ENCODE data around the gene PARP3. TPM values are rescaled to one million over a fixed set of nuclear protein-coding genes. Genes with fewer than 3 reads are reported as not detected.

The PARP3 gene
- total RNA-seq, 1 donor from 2014 or later: 4.8 TPM

GRCh38 chr3:51894939-51895338 is 47.2 kb upstream of the PARP3 start:
- H3K4me2 ChIP-seq (ENCODE audit: low read length): no peak overlapping the region
- no peak overlapping the region for H3K27ac ChIP-seq (ENCODE audit: low read depth, low read length)
- H3K79me2 ChIP-seq (ENCODE audit: insufficient read depth, low read length): no peaks in the 10 kb centered on the region
- H3K4me1 ChIP-seq (ENCODE audit: insufficient read depth, low read length): no peaks in the 10 kb centered on the region
- no peaks in the 10 kb centered on the region for H3K36me3 ChIP-seq (ENCODE audit: insufficient read depth, low read length)
- H2AFZ ChIP-seq (ENCODE audit: low read depth, low read length): no peak overlapping the region
- no peak for FAIRE-seq
- no peak overlapping the region for H3K9ac ChIP-seq (ENCODE audit: low read length)
- H3K9me3 Mint-ChIP-seq (ENCODE audit: unreplicated experiment): no peaks in the 10 kb centered on the region
- no peaks in the 10 kb centered on the region for H3K27me3 ChIP-seq (ENCODE audit: insufficient read depth, low read length)
- H3K9me3 ChIP-seq (ENCODE audit: insufficient read depth, low read depth, low read length): no peaks in the 10 kb centered on the region
- H4K20me1 ChIP-seq (ENCODE audit: insufficient read depth, low read length): no peaks in the 10 kb centered on the region
- no peak for DNase-seq (ENCODE audit: low read depth)
- no peak overlapping the region for H3K4me3 ChIP-seq (ENCODE audit: insufficient read depth, low read depth, low read length)
- H3K4me3 Mint-ChIP-seq (ENCODE audit: unreplicated experiment): no peak overlapping the region
- H3K4me1 Mint-ChIP-seq (ENCODE audit: low read depth, unreplicated experiment): peaks cover 9% of the 10 kb centered on the region
- TF ChIP-seq CTCF (IDR thresholded peaks at IDR 0.05; ENCODE audit: insufficient read depth, low read depth, low read length) (no peak), EZH2 (IDR thresholded peaks at IDR 0.05; ENCODE audit: insufficient read depth, low read length) (no peak)
- H3K27ac Mint-ChIP-seq (ENCODE audit: unreplicated experiment): no peak overlapping the region
- H3K27me3 Mint-ChIP-seq (ENCODE audit: low read depth, unreplicated experiment): peaks cover 19% of the 10 kb centered on the region
- H3K36me3 Mint-ChIP-seq (ENCODE audit: low read depth, unreplicated experiment): no peaks in the 10 kb centered on the region

- Histone ChIP-seq H3K27me3 (ENCODE audit: insufficient read depth, low read length) (no peaks in the 10 kb centered on the region), H3K9ac (ENCODE audit: low read length) (no peak overlapping the region), H3K9me3 (ENCODE audit: insufficient read depth, low read depth, low read length) (no peaks in the 10 kb centered on the region), H4K20me1 (ENCODE audit: insufficient read depth, low read length) (no peaks in the 10 kb centered on the region), H3K27ac (ENCODE audit: low read depth, low read length) (no peak overlapping the region), H2AFZ (ENCODE audit: low read depth, low read length) (no peak overlapping the region), H3K4me2 (ENCODE audit: low read length) (peak overlapping the region; percentile 15), H3K4me1 (ENCODE audit: insufficient read depth, low read length) (no peaks in the 10 kb centered on the region), H3K79me2 (ENCODE audit: insufficient read depth, low read length) (no peaks in the 10 kb centered on the region), H3K36me3 (ENCODE audit: insufficient read depth, low read length) (no peaks in the 10 kb centered on the region), H3K4me3 (ENCODE audit: insufficient read depth, low read depth, low read length) (no peak overlapping the region)
- FAIRE-seq: no peak
- TF ChIP-seq CTCF (IDR thresholded peaks at IDR 0.05; ENCODE audit: insufficient read depth, low read depth, low read length) (no peak), EZH2 (IDR thresholded peaks at IDR 0.05; ENCODE audit: insufficient read depth, low read length) (no peak)
- no peak overlapping the region for H3K27ac Mint-ChIP-seq (ENCODE audit: unreplicated experiment)
- H3K4me1 Mint-ChIP-seq (ENCODE audit: low read depth, unreplicated experiment): peaks cover 9% of the 10 kb centered on the region
- peak; percentile 8 for DNase-seq (ENCODE audit: low read depth)
- H3K4me3 Mint-ChIP-seq (ENCODE audit: unreplicated experiment): no peak overlapping the region
- peaks cover 11% of the 10 kb centered on the region for H3K27me3 Mint-ChIP-seq (ENCODE audit: low read depth, unreplicated experiment)
- no peaks in the 10 kb centered on the region for H3K36me3 Mint-ChIP-seq (ENCODE audit: low read depth, unreplicated experiment)
- peaks cover 3% of the 10 kb centered on the region for H3K9me3 Mint-ChIP-seq (ENCODE audit: unreplicated experiment)
Observed at GRCh38 chr3:51896607-51897305, 45.4 kb upstream of the PARP3 start.

- FAIRE-seq: no peak
- H3K4me1 Mint-ChIP-seq (ENCODE audit: low read depth, unreplicated experiment): peaks cover 9% of the 10 kb centered on the region
- peaks cover 6% of the 10 kb centered on the region for H3K27me3 Mint-ChIP-seq (ENCODE audit: low read depth, unreplicated experiment)
Observed at GRCh38 chr3:51897391-51897790, 44.8 kb upstream of the PARP3 start.

More at GRCh38 chr3:51897391-51897790, 44.8 kb upstream of the PARP3 start:
- Histone ChIP-seq H3K4me3 (ENCODE audit: insufficient read depth, low read depth, low read length) (no peak overlapping the region), H3K27me3 (ENCODE audit: insufficient read depth, low read length) (no peaks in the 10 kb centered on the region), H3K4me1 (ENCODE audit: insufficient read depth, low read length) (no peaks in the 10 kb centered on the region), H3K79me2 (ENCODE audit: insufficient read depth, low read length) (no peaks in the 10 kb centered on the region), H2AFZ (ENCODE audit: low read depth, low read length) (no peak overlapping the region), H3K4me2 (ENCODE audit: low read length) (no peak overlapping the region), H3K9me3 (ENCODE audit: insufficient read depth, low read depth, low read length) (no peaks in the 10 kb centered on the region), H3K27ac (ENCODE audit: low read depth, low read length) (no peak overlapping the region), H4K20me1 (ENCODE audit: insufficient read depth, low read length) (no peaks in the 10 kb centered on the region), H3K36me3 (ENCODE audit: insufficient read depth, low read length) (no peaks in the 10 kb centered on the region), H3K9ac (ENCODE audit: low read length) (no peak overlapping the region)
- Mint-ChIP-seq H3K4me3 (ENCODE audit: unreplicated experiment) (no peak overlapping the region), H3K9me3 (ENCODE audit: unreplicated experiment) (peaks cover 3% of the 10 kb centered on the region), H3K27ac (ENCODE audit: unreplicated experiment) (no peak overlapping the region), H3K36me3 (ENCODE audit: low read depth, unreplicated experiment) (no peaks in the 10 kb centered on the region)
- no peak for DNase-seq (ENCODE audit: low read depth)
- TF ChIP-seq CTCF (IDR thresholded peaks at IDR 0.05; ENCODE audit: insufficient read depth, low read depth, low read length) (no peak), EZH2 (IDR thresholded peaks at IDR 0.05; ENCODE audit: insufficient read depth, low read length) (no peak)

All from astrocyte (in vitro differentiated cells and primary cell).